Thyroid gland (tissue), 4 donors: Measurements from ENCODE around the gene TSPYL6. TPM values are rescaled to one million over a fixed set of nuclear protein-coding genes. Genes with fewer than 3 reads are reported as not detected.

Experiments
- DNase-seq, 2 donors: peaks; one replicate each; pipeline ENCODE4 v3.0.0-alpha.2; 2019
- H3K27ac ChIP-seq, 3 donors: fragments of 200-600 bp; sonication (generic); 1 replicate in 2 of 3; 2 replicates in 1 of 3; pipeline ENCODE4 v1.5.1; 2016 to 2019; ENCODE audit warnings: mild to moderate bottlenecking in 1 of 3, moderate library complexity in 1 of 3
- H3K27me3 ChIP-seq: fragments of 200-600 bp; sonication (generic); one replicate; pipeline ENCODE4 v1.5.1; 2019
- H3K36me3 ChIP-seq, 2 donors: fragments of 200-600 bp; sonication (generic); one replicate each; pipeline ENCODE4 v1.5.1; 2016 to 2019
- H3K4me1 ChIP-seq, 2 donors: fragments of 200-600 bp; sonication (generic); one replicate each; pipeline ENCODE4 v1.5.1; 2017 to 2019
- H3K4me3 ChIP-seq, 3 donors: fragments of 200-600 bp; sonication (generic); replicated peaks in 1 of 3; 1 replicate in 2 of 3; 2 replicates in 1 of 3; pipeline ENCODE4 v1.5.1; 2016; ENCODE audit warnings: mild to moderate bottlenecking in 1 of 3
- H3K9me3 ChIP-seq: fragments of 200-600 bp; sonication (generic); one replicate; pipeline ENCODE4 v1.5.1; 2017
- CTCF ChIP-seq, 6 experiments: fragments of 200-600 bp in 3 of 6; fragments of 450-650 bp in 3 of 6; sonication (generic) in 3 of 6; IDR thresholded peaks; one replicate each; pipeline ENCODE4 v1.5.1; 2016 to 2019; ENCODE audit warnings: antibody characterized with exemption in 6 of 6, mild to moderate bottlenecking in 2 of 6, inconsistent platforms in 1 of 6, moderate library complexity in 1 of 6
- POLR2A ChIP-seq, 2 donors: fragments of 450-650 bp; IDR thresholded peaks; one replicate each; pipeline ENCODE4 v1.6.1; 2017; ENCODE audit warnings: antibody characterized with exemption in 2 of 2, mild to moderate bottlenecking in 2 of 2, moderate library complexity in 1 of 2
- WGBS, 2 donors: methylation state at CpG; one replicate each; pipeline ENCODE4 v1.1.5; 2017; 5-methylcytosine and 5-hydroxymethylcytosine counted together
- intact Hi-C: fragments of 100-400 bp; cut with DNase I; formaldehyde crosslinking; loops from one replicate; pipeline ENCODE4 v1.15.1; 2023
- total RNA-seq, 4 donors: library from RNA; depleted of rRNA; stranded (reverse); fragments of >200 nt; gene quantifications; one replicate each; pipeline ENCODE4 v1.2.3, GENCODE V29; 2016

Gene TSPYL6
- total RNA-seq, 4 donors from 2014 or later = 0.22 to 0.54 TPM; not detected in 2

GRCh38 chr2:54208364-54209240 lies 47.4 kb downstream of the TSPYL6 start:
- intact Hi-C loops = no loop called here
- H3K4me3 ChIP-seq = no peak overlapping the region
- TF ChIP-seq POLR2A (IDR thresholded peaks at IDR 0.05) (no peak), CTCF (IDR thresholded peaks at IDR 0.05) (no peak)
- H3K27ac ChIP-seq = peak overlapping the region; percentile 66 to 77 (median 75)
- 29 to 55% methylated on average over 1 of the region's 1 CpG for WGBS, 2 donors
- peaks cover 20 to 25% of the 10 kb centered on the region in 2 donors for H3K4me1 ChIP-seq
- no peaks in the 10 kb centered on the region for H3K36me3 ChIP-seq
- no peaks in the 10 kb centered on the region for H3K27me3 ChIP-seq
- no peak for DNase-seq
- no peaks in the 10 kb centered on the region for H3K9me3 ChIP-seq

GRCh38 chr2:54207666-54208195 lies 48.3 kb downstream of the TSPYL6 start:
- WGBS, 2 donors = 40 to 43% methylated on average over 3 of the region's 3 CpGs
- intact Hi-C loops = no loop called here
- Histone ChIP-seq H3K4me3 (no peak overlapping the region), H3K9me3 (no peaks in the 10 kb centered on the region), H3K4me1 (peaks cover 20 to 25% of the 10 kb centered on the region in 2 donors), H3K27ac (peak overlapping the region; percentile 66 to 77 (median 75)), H3K36me3 (no peaks in the 10 kb centered on the region), H3K27me3 (no peaks in the 10 kb centered on the region)
- no peak for DNase-seq
- no peak for TF ChIP-seq CTCF (IDR thresholded peaks at IDR 0.05)
- TF ChIP-seq POLR2A (IDR thresholded peaks at IDR 0.05) = no peak

GRCh38 chr2:54206596-54206995 lies 49.4 kb downstream of the TSPYL6 start:
- intact Hi-C loops = no loop called here
- Histone ChIP-seq H3K27me3 (no peaks in the 10 kb centered on the region), H3K4me1 (peaks cover 20 to 25% of the 10 kb centered on the region in 2 donors), H3K9me3 (no peaks in the 10 kb centered on the region), H3K36me3 (no peaks in the 10 kb centered on the region), H3K27ac (no peak overlapping the region), H3K4me3 (no peak overlapping the region)
- peak in 4 of 6 experiments; percentile 43 to 78 (median 68) for TF ChIP-seq CTCF (IDR thresholded peaks at IDR 0.05)
- TF ChIP-seq POLR2A (IDR thresholded peaks at IDR 0.05) = no peak
- DNase-seq = no peak
- WGBS, 2 donors = 38 to 47% methylated on average over 2 of the region's 2 CpGs

- WGBS, 2 donors = 63 to 74% methylated on average over 2 of the region's 2 CpGs
- TF ChIP-seq CTCF (IDR thresholded peaks at IDR 0.05) (no peak), POLR2A (IDR thresholded peaks at IDR 0.05) (no peak)
- intact Hi-C loops = no loop called here
- Histone ChIP-seq H3K36me3 (no peaks in the 10 kb centered on the region), H3K4me1 (peaks cover 20 to 23% of the 10 kb centered on the region in 2 donors), H3K27me3 (no peaks in the 10 kb centered on the region), H3K4me3 (no peak overlapping the region), H3K9me3 (no peaks in the 10 kb centered on the region), H3K27ac (no peak overlapping the region)
- DNase-seq = no peak
Observed at GRCh38 chr2:54204476-54204875, 51.6 kb downstream of the TSPYL6 start.

Other genes starting within 250 kb of the TSPYL6 start
- 10 to 100 TPM; 14.1 to 29.2 (median 26.2) TPM for gene ACYP2, start 140.6 kb downstream of the TSPYL6 start, total RNA-seq
- 100 to 1,000 TPM; 381 to 513 (median 419) TPM for gene SPTBN1, start 200.1 kb upstream of the TSPYL6 start, total RNA-seq